Inflammatory macrophage treated with lipopolysaccharide for 4 hours (primary cell): Measurements from ENCODE around the gene CREB5.
"Not testable (repeated sequence)": the region's sequence is repeated elsewhere in the genome, so short reads cannot be mapped to it uniquely, and the experiment has no call there.

Experiments
- DNase-seq: peaks from one replicate; pipeline ENCODE4 v3.0.0-alpha.2; 2020

CREB5 gene

GRCh38 chr7:28411876-28412662 is at the start of gene CREB5:
Gene CREB5 (plus strand): TSS chr7:28412518. CDS start chr7:28412915, 397 bp downstream.
- no peak for DNase-seq

DNA sequence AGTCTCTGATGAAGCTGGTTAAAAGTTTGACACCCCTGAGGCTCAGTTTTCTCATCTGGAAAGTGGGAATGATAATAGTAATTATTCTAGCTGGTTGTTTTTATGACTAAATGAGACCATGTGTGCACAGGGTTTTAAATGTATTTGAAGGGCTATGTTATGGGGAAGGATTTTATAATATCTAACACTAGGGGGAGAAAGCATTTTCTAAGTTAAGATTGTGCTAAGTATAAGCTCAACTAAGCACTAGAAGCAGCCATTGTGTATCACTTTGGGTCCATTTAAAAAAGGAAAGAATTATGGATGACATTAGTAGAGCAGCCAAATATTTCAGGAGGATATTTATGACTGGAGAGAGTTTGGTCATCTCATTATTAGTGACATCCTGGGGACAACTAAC is 49.5 kb upstream of the CREB5 start:
- peak; percentile 18 for DNase-seq

DNA sequence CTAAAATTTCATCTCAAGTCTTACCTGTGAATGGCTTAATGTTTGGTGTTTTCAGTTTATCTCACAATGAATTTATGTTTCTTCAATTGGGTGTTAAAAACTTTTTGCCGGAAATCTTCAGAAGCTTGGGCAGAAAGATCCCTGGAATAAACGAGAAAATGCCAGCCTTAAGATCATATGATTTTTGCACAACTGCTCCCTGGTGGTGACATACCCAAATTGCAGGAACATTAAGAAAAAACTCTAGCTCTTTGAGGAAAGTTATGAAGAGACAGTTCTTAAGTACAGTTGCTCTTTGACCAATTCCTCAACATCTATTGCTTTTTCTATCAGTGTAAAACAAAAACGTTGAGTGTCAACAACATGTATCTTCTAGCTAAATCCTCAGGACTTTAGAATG is 48.2 kb upstream of the CREB5 start:
- DNase-seq = no peak

DNA sequence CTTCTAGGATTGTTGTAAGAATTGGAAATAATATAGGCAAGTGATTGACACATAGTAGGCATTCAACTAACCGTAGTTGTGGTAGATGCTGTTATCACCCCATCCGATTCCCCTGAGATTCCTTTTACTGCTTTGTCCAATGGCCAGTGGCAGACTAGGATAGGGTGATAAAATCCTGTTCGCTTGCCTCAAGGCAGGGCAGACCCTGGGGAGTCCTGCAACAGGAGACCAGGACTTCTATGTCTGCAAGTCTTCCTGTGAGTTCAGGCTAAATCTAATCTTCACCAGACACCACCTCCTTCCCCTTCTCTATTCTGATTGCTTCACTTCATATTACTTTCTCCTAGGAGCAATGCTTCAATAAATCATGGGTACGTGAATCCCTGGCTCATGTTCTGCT is 42.8 kb upstream of the CREB5 start:
- no peak for DNase-seq

DNA sequence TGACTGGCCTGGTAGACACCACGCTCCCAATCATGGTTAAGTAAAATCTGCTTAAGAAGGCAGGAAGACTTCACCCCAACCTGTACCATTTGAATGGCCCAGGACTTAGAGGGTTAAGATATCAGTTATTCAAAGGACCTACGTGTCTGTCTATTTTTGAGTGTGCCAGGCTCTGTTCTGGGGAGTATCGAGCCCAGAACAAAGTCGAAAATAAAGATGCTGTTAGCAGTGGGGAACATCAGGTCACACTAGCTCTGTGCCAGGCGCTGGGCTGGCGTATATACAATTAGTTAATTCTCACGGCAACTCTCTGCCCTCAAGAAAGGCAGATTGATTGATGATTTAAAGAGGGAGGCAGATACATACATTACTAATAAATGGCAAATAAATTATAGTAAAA is 40.5 kb upstream of the CREB5 start:
- no peak for DNase-seq

DNA sequence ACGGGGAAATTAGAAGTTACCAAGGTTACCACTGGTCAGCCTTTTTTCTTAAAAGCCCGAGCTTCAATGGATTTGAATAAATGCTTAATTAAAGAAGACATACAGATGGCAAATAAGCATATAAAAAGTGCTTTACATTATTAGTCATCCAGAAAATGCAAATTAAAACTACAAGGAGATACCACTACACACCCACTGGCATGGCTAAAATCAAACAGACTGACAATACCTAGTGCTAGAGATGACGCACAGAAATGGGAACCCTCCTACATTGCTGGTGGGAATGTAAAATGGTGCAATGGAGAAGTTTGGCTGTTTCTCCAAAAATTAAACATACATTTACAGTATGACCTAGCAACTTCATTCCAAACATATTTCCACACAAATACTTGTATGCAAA is 38.3 kb upstream of the CREB5 start:
- no peak for DNase-seq

- DNase-seq = no peak
Observed at GRCh38 chr7:28375729-28376128, 36.6 kb upstream of the CREB5 start.

DNA sequence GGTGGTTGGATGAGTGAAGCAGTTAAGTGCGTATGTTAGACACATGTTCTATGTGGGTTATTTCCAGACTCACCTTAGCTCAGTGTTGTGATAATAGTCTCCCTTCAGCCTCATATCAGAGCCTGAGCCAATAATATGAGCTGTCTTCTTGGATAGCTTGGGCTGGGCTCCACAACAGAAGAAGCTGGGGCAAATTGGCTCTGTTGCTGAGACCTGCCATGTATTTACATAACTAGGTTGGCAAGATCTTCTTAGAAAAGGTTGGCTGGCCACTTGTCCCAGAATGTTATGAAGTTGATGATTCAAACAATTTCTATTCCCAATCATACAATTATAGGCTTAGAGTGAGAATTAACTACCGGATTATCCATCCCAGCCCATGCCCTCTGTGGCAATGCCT is 35.7 kb upstream of the CREB5 start:
- no peak for DNase-seq

DNA sequence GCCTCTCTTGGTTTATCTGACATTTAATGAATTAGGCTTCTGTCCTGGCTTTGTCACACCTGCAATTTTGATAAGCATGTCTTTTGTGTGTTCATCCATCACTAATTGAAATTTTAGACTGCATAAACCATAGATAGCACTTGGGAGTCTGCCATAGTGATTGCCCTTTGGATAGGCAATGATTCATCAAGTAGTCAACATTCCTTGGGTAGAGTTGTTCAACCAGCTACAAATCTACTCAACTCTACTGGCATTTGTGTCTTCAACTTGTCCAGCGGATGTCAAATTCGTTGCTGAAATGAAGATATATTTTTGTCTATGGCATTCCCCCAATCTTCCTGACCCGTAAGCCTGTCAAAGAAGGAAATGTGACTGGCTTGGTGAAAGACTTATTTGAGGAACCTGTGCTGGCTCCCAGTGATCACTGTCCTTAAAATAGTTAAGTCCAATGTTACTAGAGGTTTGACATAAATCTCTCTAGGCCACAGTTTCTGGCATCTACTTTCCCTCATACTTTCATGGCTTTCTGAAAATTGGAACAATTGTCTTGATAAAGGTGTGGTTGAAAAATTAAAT is 33.7 kb upstream of the CREB5 start:
- DNase-seq = no peak

GRCh38 chr7:28381466-28381865 is 30.9 kb upstream of the CREB5 start:
- no peak for DNase-seq

- DNase-seq = no peak
Observed at GRCh38 chr7:28382144-28382543, 30.2 kb upstream of the CREB5 start.

- DNase-seq = no peak
Observed at GRCh38 chr7:28383975-28384374, 28.3 kb upstream of the CREB5 start.

GRCh38 chr7:28389504-28390395 is 22.6 kb upstream of the CREB5 start:
- DNase-seq = peak; percentile 76

DNA sequence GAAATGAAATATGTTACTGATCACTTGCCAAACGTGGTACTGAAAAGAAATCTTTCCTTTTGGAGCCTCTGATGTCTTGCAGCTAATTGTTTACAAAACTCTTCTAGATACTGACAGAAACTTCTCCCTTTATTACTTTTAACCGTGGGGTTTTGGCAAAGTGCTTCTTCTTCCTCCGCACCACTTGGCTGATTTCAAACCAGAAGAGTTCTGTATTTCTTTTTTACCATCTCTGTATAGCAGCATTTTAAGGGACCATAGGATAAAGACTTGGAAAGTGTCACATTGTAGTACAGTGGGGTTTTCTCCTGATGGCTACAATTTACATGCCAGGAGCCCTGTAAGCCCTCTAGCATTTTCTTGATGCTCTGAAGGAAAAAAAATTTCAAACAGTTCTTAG is 21.9 kb upstream of the CREB5 start:
- no peak for DNase-seq

DNA sequence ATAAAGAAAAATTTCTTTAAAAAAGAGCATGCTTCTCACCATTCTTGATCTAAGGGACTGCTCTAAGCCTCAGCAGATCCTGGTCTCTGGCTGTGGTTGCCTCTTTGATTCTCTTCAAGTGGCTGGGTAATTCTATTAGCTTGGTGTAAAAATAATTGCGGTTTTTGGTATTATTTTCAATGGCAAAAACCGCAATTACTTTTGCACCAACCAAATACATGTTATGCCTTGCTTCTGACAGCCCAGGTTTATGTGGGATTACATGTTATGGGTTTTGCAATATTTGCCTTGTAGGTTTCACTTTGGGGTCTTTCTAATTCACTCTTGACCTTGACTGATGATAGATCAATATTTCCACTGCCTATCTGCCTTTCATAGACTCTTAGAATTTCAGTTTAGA is 20.0 kb upstream of the CREB5 start:
- DNase-seq = no peak

- no peak for DNase-seq
Observed at GRCh38 chr7:28395404-28395803, 16.9 kb upstream of the CREB5 start.

GRCh38 chr7:28395831-28396230 is 16.5 kb upstream of the CREB5 start:
- DNase-seq = no peak

DNA sequence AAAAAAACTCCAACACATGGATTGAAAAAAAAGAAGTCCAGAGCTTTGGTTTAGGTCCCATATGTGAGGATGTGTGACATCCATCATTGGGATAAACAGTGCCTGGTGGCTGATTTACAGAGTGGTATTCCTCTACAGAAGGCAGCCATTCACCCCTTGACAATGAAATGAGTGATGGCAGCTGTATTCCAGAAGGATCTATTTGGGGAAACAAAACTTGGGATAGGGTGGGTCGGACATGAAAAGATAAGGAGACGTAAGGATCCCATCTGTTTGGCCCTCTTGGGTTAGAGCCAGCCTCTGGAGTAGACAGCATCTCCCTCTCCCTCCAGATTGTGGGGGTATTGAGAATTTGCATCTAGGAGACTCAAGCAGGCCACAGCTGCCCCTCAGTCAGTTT is 15.2 kb upstream of the CREB5 start:
- DNase-seq = no peak

DNA sequence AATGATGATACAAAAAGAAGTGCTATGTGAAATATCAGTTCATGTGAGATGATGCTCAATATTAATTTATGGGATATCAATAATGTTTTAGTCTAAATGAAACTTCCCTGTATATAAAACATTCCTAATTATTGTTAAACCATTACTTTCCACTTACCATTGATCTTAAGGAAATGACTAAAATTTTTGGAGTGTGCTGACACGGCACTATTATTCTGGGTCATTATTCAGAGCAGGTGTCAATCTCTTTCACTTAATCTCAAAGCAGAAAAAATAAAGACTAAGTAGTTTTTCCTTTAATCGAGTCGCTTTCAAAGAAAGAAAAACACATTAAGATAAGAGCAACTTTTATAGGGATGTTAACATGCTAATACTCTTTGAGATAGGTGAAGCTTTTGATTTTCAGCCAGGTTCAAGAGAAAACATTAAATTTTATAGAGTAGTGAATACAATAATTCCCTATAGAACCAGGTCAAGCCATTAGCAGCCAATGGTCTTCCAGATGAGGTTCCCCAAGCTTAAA is 11.4 kb upstream of the CREB5 start:
- DNase-seq = no peak

DNA sequence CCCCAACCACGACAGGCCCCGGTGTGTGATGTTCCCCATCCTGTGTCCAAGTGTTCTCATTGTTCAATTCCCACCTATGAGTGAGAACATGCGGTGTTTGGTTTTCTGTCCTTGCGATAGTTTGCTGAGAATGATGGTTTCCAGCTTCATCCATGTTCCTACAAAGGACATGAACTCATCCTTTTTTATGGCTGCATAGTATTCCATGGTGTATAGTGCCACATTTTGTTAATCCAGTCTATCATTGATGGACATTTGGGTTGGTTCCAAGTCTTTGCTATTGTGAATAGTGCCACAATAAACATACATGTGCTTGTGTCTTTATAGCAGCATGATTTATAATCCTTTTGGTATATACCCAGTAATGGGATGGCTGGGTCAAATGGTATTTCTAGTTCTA is 10.8 kb upstream of the CREB5 start:
- not testable (repeated sequence) for DNase-seq

DNA sequence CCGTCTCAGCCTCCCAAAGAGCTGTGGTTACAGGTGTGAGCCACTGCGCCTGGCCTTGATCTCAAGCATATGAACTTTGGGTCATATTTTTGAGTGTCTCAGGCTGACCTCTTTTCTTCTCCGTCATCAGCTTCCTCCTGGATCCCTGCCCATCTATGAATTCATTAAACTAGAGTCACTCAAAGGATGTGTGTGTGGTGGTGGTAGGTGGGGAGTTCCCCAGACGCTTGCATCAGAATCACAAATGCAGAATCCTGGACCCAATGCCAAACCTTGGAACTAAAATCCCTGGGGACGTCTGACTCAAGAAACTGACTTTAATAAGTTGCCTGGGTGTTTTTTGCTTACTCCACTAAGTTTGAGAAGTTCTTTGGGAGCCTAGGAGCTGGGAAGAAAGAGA is 6.7 kb upstream of the CREB5 start:
- peak; percentile 91 for DNase-seq

DNA sequence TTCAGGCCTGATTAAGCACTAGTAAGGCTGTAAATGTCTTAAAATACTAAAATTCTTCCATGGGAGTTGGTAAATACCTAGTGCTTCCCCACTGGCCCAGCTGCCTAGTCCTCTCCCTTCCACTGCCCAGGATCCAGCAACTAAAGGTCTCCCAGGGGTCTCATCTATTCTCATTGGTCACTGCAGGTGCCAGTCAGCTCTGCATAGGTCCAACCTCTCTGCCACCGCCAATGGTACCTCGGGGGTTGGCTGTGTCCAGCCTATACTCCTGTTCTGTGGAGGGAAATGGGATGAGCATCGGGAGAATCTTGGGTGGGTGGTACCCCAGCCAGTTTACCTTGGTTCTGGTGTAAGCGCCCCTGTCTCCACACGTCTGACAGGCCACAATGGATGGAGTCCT is 6.1 kb upstream of the CREB5 start:
- no peak for DNase-seq

- peak; percentile 87 for DNase-seq
Observed at GRCh38 chr7:28407651-28408050, 4.7 kb upstream of the CREB5 start.
